ENCODE data around the gene ZBTB8A.
"Not testable (repeated sequence)": the region's sequence is repeated elsewhere in the genome, so short reads cannot be mapped to it uniquely, and the experiment has no call there.

The ZBTB8A gene

GRCh38 chr1:32538887-32539583 is at the start of gene ZBTB8A:
Gene ZBTB8A, plus strand, starts transcription at chr1:32539427. Its CDS starts 53,505 bp downstream, at chr1:32592932.
- DNase-seq, result peak in 35 of 56 donors; percentile 1 to 46 (median 16)

DNA sequence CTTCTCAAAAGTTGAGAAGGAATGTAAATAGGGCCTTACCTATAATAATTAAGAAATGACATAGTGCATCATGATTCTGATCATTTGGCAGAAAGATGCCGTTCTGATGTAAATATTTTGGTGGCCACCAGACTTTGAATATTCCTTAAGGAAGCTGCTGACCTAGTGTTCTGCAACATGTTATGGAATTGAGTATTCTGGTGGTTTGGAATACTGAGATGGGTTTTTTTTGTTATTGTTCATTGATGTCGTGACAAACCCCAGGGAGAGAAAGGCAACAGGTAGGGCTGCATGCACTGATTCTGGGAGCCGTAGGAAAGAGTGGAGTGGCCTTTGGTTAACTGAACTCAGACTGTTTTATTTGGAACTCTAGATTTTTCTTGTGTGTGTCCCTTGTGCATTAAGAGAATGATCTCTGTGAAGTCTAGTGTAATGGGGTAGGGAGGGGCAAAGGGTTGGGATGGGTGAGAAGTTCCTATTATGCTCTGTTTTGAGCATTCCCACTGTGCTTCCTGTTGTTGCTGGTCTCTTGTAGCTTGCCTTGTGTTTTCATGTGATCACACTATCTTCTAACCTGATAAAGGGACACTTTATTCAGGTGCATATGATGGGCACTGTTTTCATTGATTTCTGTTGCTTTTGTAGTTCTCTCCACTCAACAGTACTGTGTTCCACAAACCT is 49.3 kb upstream of the ZBTB8A start:
- DNase-seq, result no peak

GRCh38 chr1:32491386-32491785 is 47.8 kb upstream of the ZBTB8A start:
- no peak for DNase-seq

GRCh38 chr1:32494196-32494595 is 45.0 kb upstream of the ZBTB8A start:
- DNase-seq, result no peak

GRCh38 chr1:32494711-32495337 is 44.4 kb upstream of the ZBTB8A start:
- DNase-seq, result no peak

DNA sequence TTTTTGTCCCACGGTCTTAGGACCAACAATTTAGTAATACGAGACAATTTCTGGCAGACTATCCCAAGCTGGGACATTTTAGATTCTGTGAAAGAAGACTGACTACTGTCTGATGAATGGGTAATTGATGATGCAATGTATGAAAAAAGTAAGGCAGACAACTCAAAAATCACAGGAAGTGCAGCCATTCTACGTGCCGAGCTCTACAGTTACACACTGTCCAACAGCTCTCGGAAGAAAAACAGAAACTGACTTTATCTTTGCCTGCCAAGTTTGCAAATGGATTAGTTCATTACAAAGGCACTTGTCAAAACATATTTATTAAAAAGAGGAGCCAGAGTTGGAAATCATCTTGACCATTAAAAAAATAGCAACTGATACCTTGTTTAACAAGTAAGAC is 43.1 kb upstream of the ZBTB8A start:
- no peak for DNase-seq

GRCh38 chr1:32498751-32499150 is 40.5 kb upstream of the ZBTB8A start:
- no peak for DNase-seq

DNA sequence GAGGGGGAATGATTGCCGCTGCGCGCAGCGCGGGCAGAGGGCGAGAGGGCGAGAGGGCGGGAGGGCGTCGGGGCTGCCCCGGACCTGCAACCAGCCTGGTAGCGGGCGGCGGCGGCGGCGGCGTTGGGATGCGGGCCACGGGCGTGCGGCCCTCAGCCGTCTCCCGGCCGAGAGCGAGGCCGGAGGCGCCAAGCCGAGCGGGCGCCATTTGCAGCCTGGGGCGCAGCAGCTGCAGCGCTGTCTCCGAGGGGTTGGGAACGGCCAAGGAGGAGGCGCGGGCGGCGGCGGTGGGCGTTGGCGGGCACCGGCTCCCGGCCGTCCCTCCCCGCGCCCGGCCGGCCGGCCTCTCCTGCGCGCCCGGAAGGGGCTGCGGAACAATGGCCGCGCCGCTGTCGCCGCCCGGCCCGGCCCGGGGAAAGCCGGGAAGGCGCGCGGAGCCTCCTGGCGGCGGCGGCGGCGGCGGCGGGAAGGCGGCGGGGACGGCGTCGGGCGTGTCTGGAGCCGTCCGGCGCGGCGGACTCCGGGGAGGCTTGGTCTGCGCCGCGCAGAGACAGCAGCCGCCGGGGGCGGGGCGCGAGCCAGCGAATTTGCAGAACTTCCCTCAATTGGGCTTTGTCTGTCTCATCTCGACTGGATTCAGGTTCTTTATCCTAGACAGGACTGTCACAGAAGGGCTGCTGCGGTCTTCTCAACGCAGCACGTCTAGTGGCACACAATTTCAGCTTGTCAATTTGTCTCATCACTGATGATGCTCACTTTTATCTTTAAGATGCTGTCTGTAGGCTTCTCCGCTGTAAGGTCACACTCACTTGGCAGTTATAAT is 38.6 kb upstream of the ZBTB8A start:
- peak in 43 of 56 donors; percentile 9 to 66 (median 39) for DNase-seq

- peak in 3 of 56 donors; percentile 1 to 11 (median 4) for DNase-seq
Measured at GRCh38 chr1:32501865-32502264, 37.4 kb upstream of the ZBTB8A start.

- DNase-seq, result no peak
Measured at GRCh38 chr1:32503153-32503552, 36.1 kb upstream of the ZBTB8A start.

DNA sequence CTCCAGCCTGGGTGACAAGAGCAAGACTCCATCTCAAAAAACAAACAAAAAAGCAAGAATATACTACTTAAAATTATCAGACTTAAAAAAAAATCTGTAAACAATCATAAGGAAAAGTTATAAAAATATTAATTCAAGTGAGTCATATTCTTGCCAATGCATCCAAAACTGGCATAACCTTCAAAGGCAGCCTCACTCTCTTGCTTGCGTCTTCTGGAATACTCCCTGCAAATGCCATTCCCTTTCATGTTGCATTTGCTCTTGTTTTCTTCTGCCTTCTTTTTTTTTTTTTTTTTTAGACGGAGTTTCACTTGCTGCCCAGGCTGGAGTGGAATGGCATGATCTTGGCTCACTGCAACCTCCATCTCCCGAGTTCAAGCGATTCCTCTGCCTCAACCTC is 32.2 kb upstream of the ZBTB8A start:
- no peak for DNase-seq

- DNase-seq, result no peak
Measured at GRCh38 chr1:32508761-32509160, 30.5 kb upstream of the ZBTB8A start.

DNA sequence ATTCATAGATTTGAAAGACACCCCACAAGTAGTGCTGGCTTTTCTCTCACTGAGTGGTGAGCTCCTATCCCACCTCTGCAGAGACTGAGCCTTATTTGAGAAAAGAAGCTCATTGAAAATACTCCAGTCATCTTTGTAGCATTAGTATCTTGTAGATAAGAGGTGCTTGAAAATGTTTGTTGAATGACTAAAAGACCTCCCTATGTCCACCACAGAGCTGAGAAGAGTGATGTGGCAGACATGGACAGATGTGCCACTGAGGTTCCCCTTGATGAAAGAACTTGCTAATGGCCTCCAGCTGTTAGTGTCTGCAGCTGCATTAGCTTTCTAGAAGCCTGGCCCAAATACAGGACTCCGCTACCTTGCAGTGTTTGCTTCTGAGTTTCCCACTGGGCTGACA is 29.3 kb upstream of the ZBTB8A start:
- DNase-seq, result no peak

- no peak for DNase-seq
Measured at GRCh38 chr1:32516402-32516801, 22.8 kb upstream of the ZBTB8A start.

DNA sequence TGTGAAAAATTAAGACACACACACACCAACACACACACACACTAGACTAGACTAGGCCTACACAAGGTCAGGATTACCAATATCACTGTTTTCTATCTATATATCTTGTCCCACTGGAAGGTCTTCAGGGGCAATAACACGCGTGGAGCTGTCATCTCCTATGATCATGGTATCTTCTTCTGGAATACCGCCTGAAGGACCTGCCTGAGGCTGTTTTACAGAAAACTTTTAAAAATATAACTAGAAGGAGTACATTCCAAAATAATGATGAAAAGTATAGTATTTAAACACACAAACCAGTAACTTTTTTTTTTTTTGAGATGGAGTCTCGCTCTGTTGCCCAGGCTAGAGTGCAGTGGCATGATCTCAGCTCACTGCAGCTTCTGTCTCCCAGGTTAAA is 20.3 kb upstream of the ZBTB8A start:
- no peak for DNase-seq

DNA sequence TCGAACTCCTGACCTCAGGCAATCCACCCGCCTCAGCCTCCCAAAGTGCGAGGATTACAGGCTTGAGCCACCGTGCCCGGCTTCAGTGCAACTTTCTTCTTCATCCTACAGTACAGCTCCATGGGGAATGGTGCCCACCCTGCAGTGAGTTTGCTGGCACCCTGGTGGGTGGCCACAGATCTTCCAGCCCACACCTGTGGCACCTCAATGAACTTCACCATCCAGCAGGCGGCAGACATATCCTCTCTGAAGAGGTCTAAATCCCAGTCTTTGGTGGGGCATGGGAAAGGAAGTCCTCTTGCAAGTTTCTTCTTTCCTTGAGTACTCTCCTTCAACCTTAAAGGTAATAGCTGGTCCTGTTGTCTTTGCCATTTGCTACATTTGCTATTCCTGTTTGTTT is 18.1 kb upstream of the ZBTB8A start:
- DNase-seq, result no peak

DNA sequence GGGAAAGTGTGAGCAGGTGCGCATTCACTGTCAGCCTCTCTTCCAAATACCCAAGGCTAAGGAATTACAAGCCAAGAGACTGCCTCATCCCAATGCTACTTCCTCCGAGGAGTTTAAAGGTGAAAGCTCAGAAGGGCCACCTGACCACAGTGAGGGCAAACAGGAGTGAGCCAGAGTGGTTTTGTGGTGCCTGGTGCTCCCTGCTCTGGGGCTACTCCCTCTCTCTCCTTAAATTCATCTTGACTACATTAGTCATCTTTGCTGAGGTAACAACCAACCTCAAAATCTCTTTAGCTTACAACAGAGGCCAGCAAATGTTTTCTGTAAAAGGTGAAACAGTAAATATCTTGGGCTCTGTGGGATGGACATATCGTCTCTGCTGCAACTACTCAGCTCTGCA is 14.2 kb upstream of the ZBTB8A start:
- no peak for DNase-seq

DNA sequence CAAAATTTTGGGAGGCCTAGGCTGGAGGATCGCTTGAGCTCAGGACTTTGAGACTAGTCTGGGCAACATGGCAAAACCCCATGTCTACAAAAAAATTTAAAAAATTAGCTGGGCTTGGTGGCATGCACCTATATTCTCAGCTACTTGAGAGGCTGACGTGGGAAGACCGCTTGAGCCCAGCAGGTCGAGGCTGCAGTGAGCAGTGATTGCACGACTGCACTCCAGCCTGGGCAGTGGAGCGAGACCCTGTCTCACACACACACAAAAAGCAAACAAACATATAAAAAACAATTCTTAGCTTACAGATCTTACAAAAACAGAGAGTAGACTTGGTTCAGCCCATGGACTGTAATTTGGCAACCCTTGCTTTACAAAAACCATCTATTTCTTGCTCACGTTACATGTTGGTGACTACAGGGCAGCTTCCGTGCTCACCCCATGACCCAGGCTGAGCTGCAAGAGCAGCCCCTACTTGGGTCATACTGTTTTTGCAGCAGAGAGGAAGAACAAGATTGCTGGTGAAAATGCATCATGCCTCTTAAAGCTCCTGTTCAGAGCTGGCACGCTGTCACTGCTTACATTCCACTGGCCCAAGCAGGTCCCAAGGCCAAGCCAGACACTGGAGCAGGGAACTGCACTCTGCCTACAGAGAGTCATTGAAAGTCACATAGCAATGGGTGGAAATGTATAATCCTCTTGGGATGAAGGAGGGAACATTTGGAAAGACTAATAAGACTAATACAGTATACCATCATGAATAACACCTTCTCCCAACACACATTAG is 13.4 kb upstream of the ZBTB8A start:
- no peak for DNase-seq

GRCh38 chr1:32528550-32528949 is 10.7 kb upstream of the ZBTB8A start:
- DNase-seq, result not testable (repeated sequence)

DNA sequence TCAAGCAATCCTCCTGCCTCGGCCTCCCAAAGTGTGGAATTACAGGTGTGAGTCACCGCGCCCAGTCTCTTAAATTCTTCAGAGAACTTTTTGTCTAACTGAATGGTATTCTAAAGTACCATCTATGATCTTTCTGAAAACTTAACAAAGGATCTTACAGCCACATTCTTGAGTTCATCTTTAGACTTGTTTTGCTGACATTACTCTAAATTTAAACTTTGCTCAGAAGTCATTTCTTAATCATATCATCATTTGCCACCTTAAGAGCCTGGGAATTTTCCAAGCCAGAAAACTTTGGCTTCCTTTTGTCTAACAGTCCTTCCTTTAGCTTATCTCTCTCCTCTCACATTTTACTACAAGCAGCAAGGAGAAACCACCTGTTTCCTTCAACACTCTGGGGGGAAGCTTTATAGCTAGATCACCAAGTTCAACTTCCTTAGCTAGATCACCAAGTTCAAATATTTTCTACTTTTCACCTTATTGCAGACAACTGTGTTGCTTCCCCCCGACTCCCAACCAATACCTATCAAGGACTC is 5.4 kb upstream of the ZBTB8A start:
- no peak for DNase-seq

GRCh38 chr1:32536117-32536516 is 3.1 kb upstream of the ZBTB8A start:
- no peak for DNase-seq

Data from nucleus accumbens (tissue), 56 donors.